HepG2 (cell line): ENCODE data around the gene MYCBP2. TPM values are rescaled to one million over a fixed set of nuclear protein-coding genes. Genes with fewer than 3 reads are reported as not detected.
A peak's percentile ranks its signal among the peaks of the same experiment; 100 is the strongest.

Experiments
- CAMTA2 ChIP-seq: sonication (generic); formaldehyde crosslinking; IDR thresholded peaks from 2 replicates; pipeline ENCODE4 v1.4.0; 2020; ENCODE audit warnings: mild to moderate bottlenecking, missing genetic modification reagents, borderline replicate concordance
- DR1 ChIP-seq: sonication (generic); formaldehyde crosslinking; IDR thresholded peaks from 2 replicates; pipeline ENCODE4 v1.8.0; 2021; ENCODE audit warnings: mild to moderate bottlenecking, missing genetic modification reagents, inconsistent platforms
- EED ChIP-seq: sonication (generic); formaldehyde crosslinking; IDR thresholded peaks from 2 replicates; pipeline ENCODE4 v1.5.0; 2020; ENCODE audit warnings: mild to moderate bottlenecking, missing genetic modification reagents
- GLI4 ChIP-seq: sonication (generic); formaldehyde crosslinking; IDR thresholded peaks from 2 replicates; pipeline ENCODE4 v1.5.1; 2020; ENCODE audit warnings: missing genetic modification reagents, mild to moderate bottlenecking, moderate library complexity, borderline replicate concordance
- KAT8 ChIP-seq: IDR thresholded peaks from 2 replicates; pipeline ENCODE4 v1.6.1; 2016; ENCODE audit warnings: missing genetic modification reagents, missing compliant biosample characterization
- KDM5B ChIP-seq: sonication (generic); formaldehyde crosslinking; IDR thresholded peaks from 2 replicates; pipeline ENCODE4 v1.4.0; 2020; ENCODE audit warnings: missing genetic modification reagents, mild to moderate bottlenecking, borderline replicate concordance
- KLF6 ChIP-seq: IDR thresholded peaks from 2 replicates; pipeline ENCODE4 v1.8.0; 2016; ENCODE audit warnings: missing biosample characterization, missing genetic modification reagents
- KMT2B ChIP-seq: IDR thresholded peaks from 2 replicates; pipeline ENCODE4 v1.6.1; 2016; ENCODE audit warnings: missing genetic modification reagents, missing compliant biosample characterization
- MEIS1 ChIP-seq: sonication (generic); formaldehyde crosslinking; IDR thresholded peaks from 2 replicates; pipeline ENCODE4 v1.9.0; 2021; ENCODE audit warnings: mild to moderate bottlenecking, missing genetic modification reagents, moderate library complexity, borderline replicate concordance
- NFE2L1 ChIP-seq: sonication (generic); formaldehyde crosslinking; IDR thresholded peaks from 2 replicates; pipeline ENCODE4 v1.4.0; 2020; ENCODE audit warnings: missing genetic modification reagents, mild to moderate bottlenecking, borderline replicate concordance
- NFE2L2 ChIP-seq: fragments of 150-350 bp; IDR thresholded peaks from 2 replicates; pipeline ENCODE4 v1.6.1; 2014; ENCODE audit warnings: low read length
- NR2F2 ChIP-seq: IDR thresholded peaks from 2 replicates; pipeline ENCODE4 v1.6.1; 2012; ENCODE audit warnings: low read depth, inconsistent platforms, borderline replicate concordance
- PHF8 ChIP-seq: sonication (generic); formaldehyde crosslinking; IDR thresholded peaks from 2 replicates; pipeline ENCODE4 v1.5.0; 2020; ENCODE audit warnings: missing genetic modification reagents
- POGZ ChIP-seq: sonication (generic); formaldehyde crosslinking; IDR thresholded peaks from 2 replicates; pipeline ENCODE4 v1.4.0; 2020; ENCODE audit warnings: mild to moderate bottlenecking, missing genetic modification reagents
- PPARG ChIP-seq: conservative IDR thresholded peaks from 2 replicates; pipeline ENCODE4 v1.6.1; 2016; ENCODE audit warnings: missing biosample characterization, missing genetic modification reagents
- RFX1 ChIP-seq: fragments of 450-650 bp; IDR thresholded peaks from 2 replicates; pipeline ENCODE4 v1.6.1; 2017
- SALL2 ChIP-seq: sonication (generic); formaldehyde crosslinking; IDR thresholded peaks from 2 replicates; pipeline ENCODE4 v1.8.1; 2023; ENCODE audit warnings: mild to moderate bottlenecking, missing genetic modification reagents, inconsistent platforms
- SETDB1 ChIP-seq: sonication (generic); formaldehyde crosslinking; IDR thresholded peaks from 2 replicates; pipeline ENCODE4 v1.5.1; 2020; ENCODE audit warnings: missing genetic modification reagents, mild to moderate bottlenecking, borderline replicate concordance
- SPEN ChIP-seq: sonication (generic); formaldehyde crosslinking; IDR thresholded peaks from 2 replicates; pipeline ENCODE4 v1.5.1; 2020; ENCODE audit warnings: low read depth, mild to moderate bottlenecking, missing genetic modification reagents
- TAF1 ChIP-seq: sonication (generic); formaldehyde crosslinking; IDR thresholded peaks from 2 replicates; pipeline ENCODE4 v1.4.0; 2020; ENCODE audit warnings: missing genetic modification reagents
- U2AF1 ChIP-seq: fragments of 200-400 bp; formaldehyde crosslinking; optimal IDR thresholded peaks from 2 replicates; pipeline ENCODE3; 2017; ENCODE audit warnings: mild to moderate bottlenecking, low read depth, low read length
- ZFP36L1 ChIP-seq: sonication (generic); formaldehyde crosslinking; IDR thresholded peaks from 2 replicates; pipeline ENCODE4 v1.8.0; 2022; ENCODE audit warnings: mild to moderate bottlenecking, missing genetic modification reagents, moderate library complexity
- ZNF17 ChIP-seq: sonication (generic); formaldehyde crosslinking; IDR thresholded peaks from 2 replicates; pipeline ENCODE4 v1.5.0; 2020; ENCODE audit warnings: mild to moderate bottlenecking, missing genetic modification reagents
- ZNF652 ChIP-seq: IDR thresholded peaks from 2 replicates; pipeline ENCODE4 v1.6.1; 2016; ENCODE audit warnings: low read depth, borderline replicate concordance
- ZNF674 ChIP-seq: sonication (generic); formaldehyde crosslinking; IDR thresholded peaks from 2 replicates; pipeline ENCODE4 v1.5.0; 2020; ENCODE audit warnings: low read depth, mild to moderate bottlenecking, missing genetic modification reagents
- polyA plus RNA-seq, 8 experiments: library from polyadenylated mRNA; depleted of rRNA in 3 of 8; stranded (reverse) in 7 of 8; unstranded in 1 of 8; fragments of >200 nt; fragmentation: Illumina TruSeq in 4 of 8; extraction: Trizol in 4 of 8; gene quantifications; 2 replicates each; pipeline versions ENCODE4 v1.2.1 to v1.2.3, GENCODE V29; 2011 to 2016; ENCODE audit warnings: low read depth in 4 of 8, missing spikeins in 1 of 8, mixed read lengths in 1 of 8; ENCODE audit not compliant: insufficient read depth in 1 of 8
- total RNA-seq, 5 experiments: library from RNA; depleted of rRNA; stranded (reverse); fragments of >200 nt; fragmentation: Illumina TruSeq; extraction: Trizol; gene quantifications; 2 replicates each; pipeline ENCODE4 v1.2.3, GENCODE V29; 2016; ENCODE audit warnings: low read depth in 1 of 5
- TF ChIP-seq, protein P1 (sequence below): sonication (generic); formaldehyde crosslinking; IDR thresholded peaks from 2 replicates; pipeline ENCODE4 v1.8.0; 2022; ENCODE audit warnings: mild to moderate bottlenecking, missing genetic modification reagents, moderate library complexity
- TF ChIP-seq, protein P2 (sequence below): sonication (generic); formaldehyde crosslinking; IDR thresholded peaks from 2 replicates; pipeline ENCODE4 v1.5.1; 2020; ENCODE audit warnings: missing genetic modification reagents, mild to moderate bottlenecking, borderline replicate concordance
- TF ChIP-seq, protein P3 (sequence below): sonication (generic); formaldehyde crosslinking; IDR thresholded peaks from 2 replicates; pipeline ENCODE4 v1.4.0; 2020; ENCODE audit warnings: missing genetic modification reagents

MYCBP2 gene
- total and polyA plus RNA-seq, 2 of the 13 experiments (the other 11 are each of a cell fraction or from before 2014, with no cell fraction given), result 16.3 to 35.3 TPM

DNA sequence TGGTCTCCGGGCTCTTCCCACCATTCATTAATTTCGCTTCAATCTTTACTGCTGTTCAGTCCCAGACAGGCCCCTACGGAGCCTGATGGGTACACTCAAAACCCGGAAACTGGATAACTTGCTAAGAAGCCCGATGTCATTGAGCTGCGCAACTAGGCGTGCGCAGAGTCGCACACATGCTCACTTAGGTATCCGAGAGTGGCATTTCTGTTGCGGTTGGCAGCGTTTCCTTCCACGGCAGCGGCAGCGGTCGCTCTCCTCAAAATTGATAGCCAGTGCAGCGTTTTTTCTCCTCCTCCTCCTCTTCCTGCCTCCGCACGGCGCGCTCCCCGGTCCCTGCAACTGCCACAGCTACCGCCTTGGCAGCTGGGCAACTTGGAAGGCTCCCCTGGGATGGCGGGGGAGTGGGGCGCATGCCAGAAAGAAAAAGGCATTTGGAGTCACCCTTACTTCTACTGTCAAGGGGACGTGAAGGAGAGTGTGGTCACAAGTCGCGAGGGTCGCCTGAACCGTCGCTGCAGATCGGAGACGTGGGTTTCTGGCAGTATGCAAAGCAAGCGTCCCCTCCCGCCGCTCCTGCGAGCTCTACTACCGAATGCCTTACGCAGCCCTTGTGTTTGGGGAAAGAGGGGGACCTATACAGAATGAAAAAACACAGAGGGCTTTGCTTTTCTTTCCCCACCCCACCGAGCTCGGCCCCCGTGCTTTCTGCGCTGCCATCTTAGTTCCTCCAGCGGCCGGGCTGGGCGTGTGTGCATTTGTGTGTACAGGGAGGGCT lies 2.4 kb upstream of the MYCBP2 start (continued):
- TF ChIP-seq SETDB1 (CRISPR knock-in tag) (no peak), RFX1 (no peak), KLF6 (CRISPR knock-in tag) (no peak), KMT2B (CRISPR knock-in tag) (peak; percentile 74), SALL2 (CRISPR knock-in tag) (no peak), EED (CRISPR knock-in tag) (no peak), ZNF652 (CRISPR knock-in tag) (no peak), POGZ (peak; percentile 62; the same call in 1 of the 2 replicates), DR1 (no peak), PPARG (CRISPR knock-in tag) (peak; percentile 39; the same call in 1 of the 2 replicates), KDM5B (CRISPR knock-in tag) (peak; percentile 76; the same call in 1 of the 2 replicates), NR2F2 (no peak), ZNF17 (CRISPR knock-in tag) (no peak), CAMTA2 (no peak), KAT8 (CRISPR knock-in tag) (peak; percentile 79), PHF8 (peak; percentile 78), GLI4 (CRISPR knock-in tag) (peak; percentile 32; the same call in 1 of the 2 replicates), TAF1 (CRISPR knock-in tag) (peak; percentile 70; the same call in 1 of the 2 replicates), U2AF1 (no peak), ZFP36L1 (CRISPR knock-in tag) (0 out of 2 replicates have a peak, but pooled peaks have one; percentile 26), MEIS1 (CRISPR knock-in tag) (no peak), NFE2L2 (no peak), SPEN (0 out of 2 replicates have a peak, but pooled peaks have one; percentile 19), NFE2L1 (CRISPR knock-in tag) (no peak), ZNF674 (no peak)
- TF ChIP-seq, protein P1, sequence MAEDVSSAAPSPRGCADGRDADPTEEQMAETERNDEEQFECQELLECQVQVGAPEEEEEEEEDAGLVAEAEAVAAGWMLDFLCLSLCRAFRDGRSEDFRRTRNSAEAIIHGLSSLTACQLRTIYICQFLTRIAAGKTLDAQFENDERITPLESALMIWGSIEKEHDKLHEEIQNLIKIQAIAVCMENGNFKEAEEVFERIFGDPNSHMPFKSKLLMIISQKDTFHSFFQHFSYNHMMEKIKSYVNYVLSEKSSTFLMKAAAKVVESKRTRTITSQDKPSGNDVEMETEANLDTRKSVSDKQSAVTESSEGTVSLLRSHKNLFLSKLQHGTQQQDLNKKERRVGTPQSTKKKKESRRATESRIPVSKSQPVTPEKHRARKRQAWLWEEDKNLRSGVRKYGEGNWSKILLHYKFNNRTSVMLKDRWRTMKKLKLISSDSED (CRISPR knock-in tag), result no peak
- TF ChIP-seq, protein P2, sequence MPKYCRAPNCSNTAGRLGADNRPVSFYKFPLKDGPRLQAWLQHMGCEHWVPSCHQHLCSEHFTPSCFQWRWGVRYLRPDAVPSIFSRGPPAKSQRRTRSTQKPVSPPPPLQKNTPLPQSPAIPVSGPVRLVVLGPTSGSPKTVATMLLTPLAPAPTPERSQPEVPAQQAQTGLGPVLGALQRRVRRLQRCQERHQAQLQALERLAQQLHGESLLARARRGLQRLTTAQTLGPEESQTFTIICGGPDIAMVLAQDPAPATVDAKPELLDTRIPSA (CRISPR knock-in tag), result no peak
- TF ChIP-seq, protein P3, sequence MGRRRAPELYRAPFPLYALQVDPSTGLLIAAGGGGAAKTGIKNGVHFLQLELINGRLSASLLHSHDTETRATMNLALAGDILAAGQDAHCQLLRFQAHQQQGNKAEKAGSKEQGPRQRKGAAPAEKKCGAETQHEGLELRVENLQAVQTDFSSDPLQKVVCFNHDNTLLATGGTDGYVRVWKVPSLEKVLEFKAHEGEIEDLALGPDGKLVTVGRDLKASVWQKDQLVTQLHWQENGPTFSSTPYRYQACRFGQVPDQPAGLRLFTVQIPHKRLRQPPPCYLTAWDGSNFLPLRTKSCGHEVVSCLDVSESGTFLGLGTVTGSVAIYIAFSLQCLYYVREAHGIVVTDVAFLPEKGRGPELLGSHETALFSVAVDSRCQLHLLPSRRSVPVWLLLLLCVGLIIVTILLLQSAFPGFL (CRISPR knock-in tag), result no peak
